ENCODE results near the gene SHROOM3.

GRCh38 chr4:76568262-76568661 lies 133.2 kb downstream of the SHROOM3 start:
- TF ChIP-seq STAT6 (CRISPR knock-in tag; IDR thresholded peaks at IDR 0.05; ENCODE audit: borderline replicate concordance) = no peak
- TF ChIP-seq RAD21 (CRISPR knock-in tag; IDR thresholded peaks at IDR 0.05) = no peak
- TF ChIP-seq ZNF776 (CRISPR knock-in tag; IDR thresholded peaks at IDR 0.05) = no peak

Measured in HepG2 (cell line).